ENCODE results near the gene DIS3L2.
"Not testable (repeated sequence)": the region's sequence is repeated elsewhere in the genome, so short reads cannot be mapped to it uniquely, and the experiment has no call there.

The DIS3L2 gene

DNA sequence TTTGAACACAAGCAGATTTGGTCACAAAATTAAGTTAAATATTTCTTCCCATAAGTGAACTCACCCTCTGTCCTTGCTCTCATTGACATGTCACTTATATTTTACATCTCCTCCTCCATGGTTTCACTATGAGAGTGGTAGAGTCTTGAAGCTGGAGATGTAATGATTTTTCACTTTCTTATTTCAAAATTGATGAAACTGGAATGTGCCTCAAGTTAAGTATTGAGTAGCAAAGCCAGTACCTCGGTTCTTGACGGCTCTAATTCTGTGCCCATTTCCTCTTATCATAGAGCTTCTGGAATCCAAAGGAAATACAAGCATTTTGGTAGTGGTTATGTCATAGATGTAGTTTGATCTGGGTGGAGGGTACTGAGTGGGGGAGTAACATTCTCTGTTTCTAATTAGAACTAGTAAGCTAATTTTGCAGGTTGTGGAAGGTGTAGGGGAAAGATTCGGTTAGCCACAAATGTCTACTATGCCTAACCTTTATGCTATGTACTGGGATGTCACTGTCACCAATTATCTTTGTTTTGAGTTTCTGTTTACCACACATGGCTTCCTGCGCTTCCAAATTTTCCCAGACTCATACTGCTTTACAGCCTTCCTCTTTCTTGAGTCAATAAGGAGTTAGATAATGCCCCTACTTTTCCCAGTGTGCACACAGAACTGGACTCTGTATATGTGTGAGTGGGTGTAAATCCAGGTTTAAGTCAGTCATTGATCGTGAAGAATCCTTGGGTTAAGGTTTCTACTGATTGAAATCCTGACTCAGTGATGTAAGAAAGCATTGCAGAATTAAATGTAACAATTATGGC is 96.8 kb downstream of the DIS3L2 start:
- DNase-seq (ENCODE audit: low read depth) = no peak

- DNase-seq (ENCODE audit: low read depth) = no peak
Measured at GRCh38 chr2:232058931-232059330, 97.4 kb downstream of the DIS3L2 start.

GRCh38 chr2:232061265-232061664 is 99.8 kb downstream of the DIS3L2 start:
- no peak for DNase-seq (ENCODE audit: low read depth)

DNA sequence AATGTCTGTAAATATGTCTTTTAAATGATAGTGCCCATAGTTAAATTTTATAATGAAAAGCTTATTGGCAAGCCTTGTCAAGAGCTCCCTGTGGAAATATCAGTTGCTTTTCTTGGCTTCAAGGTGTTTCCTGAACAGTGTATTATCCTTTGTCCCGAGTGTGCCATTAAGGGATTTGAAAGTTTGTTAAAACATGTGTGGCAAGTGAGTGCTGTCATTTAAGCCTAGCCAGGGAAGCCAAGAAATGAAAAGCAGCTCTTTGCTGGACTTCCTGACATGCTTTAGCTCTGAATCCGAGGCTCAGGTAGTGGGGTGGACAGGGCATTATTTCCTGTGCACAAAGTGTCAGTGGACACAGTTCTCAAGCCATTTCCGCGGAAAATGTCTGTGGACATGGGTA is 111.5 kb downstream of the DIS3L2 start:
- DNase-seq (ENCODE audit: low read depth) = no peak

- no peak for DNase-seq (ENCODE audit: low read depth)
Measured at GRCh38 chr2:232073699-232074098, 112.2 kb downstream of the DIS3L2 start.

DNA sequence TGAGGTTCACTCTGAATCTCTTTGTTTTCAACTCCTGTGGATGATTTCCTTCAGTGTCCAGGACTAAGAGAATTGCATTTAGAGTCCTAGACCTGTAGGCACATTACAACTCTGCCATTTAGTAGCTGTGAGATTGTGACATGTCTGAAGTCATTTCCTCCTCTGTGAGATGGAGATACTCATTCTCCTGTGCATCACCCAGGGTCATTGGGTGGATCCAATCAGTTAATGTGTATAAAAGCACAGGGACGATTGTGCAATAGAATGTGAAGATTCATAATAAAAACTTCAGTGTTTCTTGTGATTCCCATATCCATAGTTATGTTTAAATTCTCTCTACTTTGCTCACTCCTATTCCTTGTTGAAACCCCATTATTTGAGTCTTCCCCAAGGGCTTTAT is 113.6 kb downstream of the DIS3L2 start:
- DNase-seq (ENCODE audit: low read depth) = no peak

DNA sequence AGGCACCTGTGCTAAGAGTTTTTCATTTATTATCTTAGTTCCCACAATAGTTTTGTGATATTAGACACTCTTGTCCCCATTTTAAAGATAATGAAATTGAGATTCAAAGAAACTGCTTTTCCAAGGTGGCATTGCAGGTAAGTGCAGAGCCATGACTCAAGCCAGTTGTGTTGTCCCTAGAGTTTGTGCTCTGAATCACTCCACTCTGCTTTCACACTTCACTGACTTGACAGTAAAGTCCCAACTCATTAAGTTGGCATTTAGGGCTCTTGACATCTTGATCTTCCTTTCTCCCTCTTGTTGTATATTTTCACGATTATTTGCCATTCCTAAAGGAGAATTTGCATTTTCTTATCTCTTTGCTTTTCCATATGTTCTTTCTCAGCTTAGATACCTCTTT is 114.3 kb downstream of the DIS3L2 start:
- no peak for DNase-seq (ENCODE audit: low read depth)

GRCh38 chr2:232076272-232076671 is 114.8 kb downstream of the DIS3L2 start:
- no peak for DNase-seq (ENCODE audit: low read depth)

DNA sequence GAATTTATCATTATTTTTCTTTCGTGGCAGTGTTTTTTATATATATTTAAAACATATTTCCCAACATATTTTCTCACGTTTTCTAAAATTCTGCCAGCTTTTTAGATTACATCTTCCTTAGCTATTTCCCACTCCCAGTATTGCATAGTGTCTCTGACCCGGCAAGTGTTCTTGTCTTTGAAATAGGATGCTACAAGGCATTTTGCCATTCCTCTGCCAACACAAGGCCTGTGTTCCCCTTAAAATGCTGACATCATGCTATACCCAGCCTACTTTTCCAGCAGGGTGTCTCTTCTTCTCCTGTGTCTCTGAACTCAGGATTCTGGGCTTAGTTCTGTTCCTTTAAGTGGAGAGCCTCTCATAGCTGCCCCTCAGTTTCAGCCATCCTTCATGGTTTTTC is 115.2 kb downstream of the DIS3L2 start:
- no peak for DNase-seq (ENCODE audit: low read depth)

GRCh38 chr2:232085164-232085563 is 123.7 kb downstream of the DIS3L2 start:
- no peak for DNase-seq (ENCODE audit: low read depth)

GRCh38 chr2:232085826-232086425 is 124.4 kb downstream of the DIS3L2 start:
- no peak for DNase-seq (ENCODE audit: low read depth)

DNA sequence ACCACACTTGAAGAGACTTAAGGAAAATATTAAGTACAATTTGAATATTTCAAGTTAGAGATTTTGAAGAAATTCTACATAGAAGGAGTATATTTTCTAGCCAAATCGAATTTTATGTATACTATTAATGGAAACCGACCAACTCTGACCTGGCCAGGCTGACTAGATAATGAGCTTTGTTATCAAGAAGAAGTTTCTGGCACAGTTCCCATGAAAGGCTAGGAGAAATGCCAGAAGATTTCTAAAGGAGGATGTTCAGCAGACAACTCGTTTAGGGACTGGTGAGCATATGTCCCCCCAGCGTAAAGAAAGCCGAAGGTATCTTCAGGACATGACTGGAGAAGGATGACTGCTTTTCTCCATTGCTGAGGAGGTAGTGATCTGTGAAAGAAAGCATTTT is 127.3 kb downstream of the DIS3L2 start:
- no peak for DNase-seq (ENCODE audit: low read depth)

GRCh38 chr2:232094201-232094600 is 132.7 kb downstream of the DIS3L2 start:
- no peak for DNase-seq (ENCODE audit: low read depth)

DNA sequence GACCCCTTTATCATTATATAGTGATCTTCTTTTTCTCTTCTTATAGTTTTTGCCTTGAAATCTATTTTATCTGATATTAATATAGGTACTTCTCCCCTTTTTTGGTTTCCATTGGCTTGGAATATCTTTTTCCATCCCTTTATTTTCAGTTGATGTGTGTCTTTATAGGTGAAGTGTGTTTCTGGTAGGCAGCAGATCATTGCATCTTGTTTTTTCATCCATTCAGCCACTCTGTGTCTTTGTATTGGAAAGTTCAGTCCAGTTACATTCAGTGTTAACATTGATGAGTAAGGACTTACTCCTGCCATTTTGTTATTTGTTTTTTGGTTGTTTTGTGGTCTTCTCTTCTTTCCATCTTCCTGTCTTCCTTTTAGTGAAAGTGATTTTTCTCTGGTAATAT is 133.4 kb downstream of the DIS3L2 start:
- DNase-seq (ENCODE audit: low read depth) = no peak

DNA sequence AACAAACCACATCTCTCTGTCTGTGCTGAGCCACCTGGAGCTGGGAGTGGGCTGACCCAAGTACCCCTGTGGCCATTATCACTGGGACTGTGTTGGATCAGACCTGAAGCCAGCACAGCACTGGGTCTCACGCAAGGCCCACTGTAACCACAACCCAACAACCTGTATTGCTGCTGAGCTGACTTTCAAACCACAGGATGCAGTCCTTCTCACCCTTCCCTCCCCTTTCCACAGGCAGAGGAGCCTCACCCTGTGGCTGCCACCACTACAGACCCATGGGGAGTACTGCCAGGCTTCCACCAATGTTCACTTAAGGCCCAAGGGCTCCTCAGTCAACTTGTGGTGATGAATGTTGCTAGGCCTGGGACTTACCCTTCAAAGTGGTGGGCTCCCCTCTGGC is 135.7 kb downstream of the DIS3L2 start:
- no peak for DNase-seq (ENCODE audit: low read depth)

DNA sequence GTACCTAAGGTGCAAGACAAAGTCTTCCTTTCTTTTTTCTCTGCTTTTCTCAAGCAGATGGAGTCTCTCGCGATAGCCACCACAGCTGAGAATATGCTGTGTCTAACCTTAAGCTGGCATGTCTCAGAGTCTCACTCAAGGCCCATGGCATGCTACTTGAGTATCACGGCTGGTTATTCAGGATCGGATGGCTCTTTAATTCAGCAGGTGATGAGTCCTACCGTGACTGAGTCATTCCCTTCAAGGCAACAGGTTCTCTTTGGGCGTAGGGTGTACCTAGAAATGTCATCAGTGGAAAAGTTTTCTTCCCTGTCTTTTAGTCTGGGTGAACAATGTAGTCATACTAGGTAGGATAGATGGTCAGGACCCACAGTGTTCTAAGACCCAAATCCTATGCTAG is 136.2 kb downstream of the DIS3L2 start:
- DNase-seq (ENCODE audit: low read depth) = no peak

DNA sequence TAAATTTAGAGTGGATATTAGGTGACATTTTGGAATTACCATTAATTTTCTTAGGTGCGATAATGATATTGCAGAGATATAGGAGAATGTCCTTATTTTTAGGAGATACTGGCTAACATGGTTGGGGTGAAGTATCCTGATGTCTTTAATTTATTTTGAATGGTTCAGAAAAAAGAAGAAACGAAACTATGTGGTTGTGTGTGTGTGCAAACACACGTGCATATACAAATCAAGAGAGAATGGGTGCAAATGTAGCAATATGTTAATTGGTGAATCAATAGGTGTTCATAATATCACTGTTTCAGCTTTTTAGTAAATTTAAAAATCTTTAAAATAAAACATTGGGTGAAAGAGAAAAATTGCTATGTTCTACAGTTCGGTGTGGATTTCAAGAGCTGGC is 140.9 kb downstream of the DIS3L2 start:
- no peak for DNase-seq (ENCODE audit: low read depth)

DNA sequence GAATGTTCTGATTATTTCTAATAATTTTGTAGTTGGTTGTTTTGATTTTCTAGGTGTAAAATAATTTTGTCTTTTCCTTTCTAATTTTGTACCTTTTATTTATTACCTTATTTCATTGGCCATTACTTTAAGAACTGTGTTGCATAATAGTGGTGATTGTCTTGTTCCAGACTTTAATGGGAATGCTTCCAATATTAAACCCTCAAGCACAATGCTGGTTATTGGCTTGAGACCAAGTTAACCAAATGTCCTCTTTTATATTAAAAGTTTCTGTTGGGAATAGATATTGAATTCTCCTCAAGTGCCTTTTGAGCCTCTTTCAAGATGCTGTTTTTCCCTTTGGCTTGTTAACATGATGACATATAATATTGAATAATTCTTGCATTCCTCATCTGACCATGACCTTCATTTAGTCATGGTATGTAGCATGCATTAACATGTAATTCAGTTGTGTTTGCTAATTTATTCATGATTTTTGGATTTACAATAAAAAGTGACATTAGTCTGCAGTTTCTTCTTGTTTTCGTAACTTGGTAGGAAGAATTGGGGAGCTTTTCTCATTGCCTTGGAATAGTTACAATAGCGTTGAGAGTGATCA is 141.7 kb downstream of the DIS3L2 start:
- no peak for DNase-seq (ENCODE audit: low read depth)

GRCh38 chr2:232104076-232104646 is 142.6 kb downstream of the DIS3L2 start:
- no peak for DNase-seq (ENCODE audit: low read depth)

- no peak for DNase-seq (ENCODE audit: low read depth)
Measured at GRCh38 chr2:232111551-232111950, 150.0 kb downstream of the DIS3L2 start.

- DNase-seq (ENCODE audit: low read depth) = no peak
Measured at GRCh38 chr2:232113821-232114220, 152.3 kb downstream of the DIS3L2 start.

- not testable (repeated sequence) for DNase-seq (ENCODE audit: low read depth)
Measured at GRCh38 chr2:232115728-232116361, 154.3 kb downstream of the DIS3L2 start.

DNA sequence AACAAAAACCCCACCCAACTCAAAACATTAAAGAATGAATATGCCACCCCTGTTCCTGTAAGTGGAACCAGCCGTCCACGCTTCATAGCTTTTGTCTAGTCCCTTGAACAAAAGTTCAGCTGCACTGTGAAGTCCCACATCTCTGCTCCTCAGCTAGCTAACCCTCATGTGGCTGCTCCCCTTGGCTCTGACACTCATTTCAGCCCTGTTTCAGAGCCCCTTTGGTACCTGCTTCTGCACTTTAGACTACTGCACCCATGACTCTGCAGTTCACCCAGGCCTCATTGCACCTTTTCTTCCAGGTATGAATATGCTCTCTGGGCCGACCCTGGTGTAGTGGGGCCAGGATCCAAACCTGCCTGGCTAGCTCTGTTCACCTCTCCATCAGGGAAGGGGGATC is 155.3 kb downstream of the DIS3L2 start:
- DNase-seq (ENCODE audit: low read depth) = no peak
